NCI-H748 (cell line): ENCODE measurements around the gene CARD16.
A peak's percentile ranks its signal among the peaks of the same experiment; 100 is the strongest.

Experiments used
- DNase-seq: peaks from one replicate; lab custom pipeline; 2025; ENCODE audit not compliant: unreplicated experiment; lab: John Stamatoyannopoulos, UW

Gene CARD16

GRCh38 chr11:104997288-104997687, 47.8 kb downstream of the CARD16 start:
- DNase-seq, result peak; percentile 48

- peak; percentile 97 for DNase-seq
Observed at GRCh38 chr11:104995001-104995408, 50.1 kb downstream of the CARD16 start.

- DNase-seq, result no peak
Observed at GRCh38 chr11:104992781-104993180, 52.4 kb downstream of the CARD16 start.

GRCh38 chr11:104991994-104992393, 53.1 kb downstream of the CARD16 start:
- DNase-seq, result no peak
